HCT116 (cell line): ENCODE measurements around the gene ACER3. TPM values are rescaled to one million over a fixed set of nuclear protein-coding genes. Genes with fewer than 3 reads are reported as not detected.
"Not testable (repeated sequence)": the region's sequence is repeated elsewhere in the genome, so short reads cannot be mapped to it uniquely, and the experiment has no call there.

Source experiments
- ATAC-seq: fragments of 200-7000 bp; cut with Tn5 transposase; 2 replicates; pipeline ENCODE4 v1.9.1; 2020; ENCODE audit warnings: mild to moderate bottlenecking, moderate library complexity
- BruUV-seq: library from RNA; stranded (reverse); fragments of 400-500 nt; replicated peaks from 2 replicates; lab custom pipeline; 2021; lab: Mats Ljungman, UMichigan
- CTCF ChIA-PET: fragments of 300-600 bp; sonication (Branson Sonifier 250); formaldehyde crosslinking; loops from one replicate; lab custom pipeline; 2021; ENCODE audit warnings: antibody characterized with exemption; lab: Charles Lee
- POLR2A ChIA-PET: fragments of 300-600, 350-600 bp; sonication (Branson Sonifier 250); formaldehyde crosslinking; loops from one replicate; lab custom pipeline; 2021; ENCODE audit warnings: antibody characterized with exemption; lab: Charles Lee
- RAD21 ChIA-PET, 2 experiments: fragments of 300-600 bp; sonication (Branson Sonifier 250); formaldehyde crosslinking; loops; one replicate each; lab custom pipeline; 2023; ENCODE audit warnings: low total read pairs in 2 of 2; ENCODE audit not compliant: uncharacterized antibody in 2 of 2, unreplicated experiment in 2 of 2, low non-redundant PET in 1 of 2; lab: Charles Lee
- DNase-seq: peaks from one replicate; pipeline ENCODE4 v3.0.0-alpha.2; 2010; ENCODE audit warnings: low read depth, low spot score
- H2AFZ ChIP-seq: fragments of 200-600 bp; shearing (Covaris generic), sonication (generic); 2 replicates; pipeline ENCODE4 v1.6.1; 2017; ENCODE audit warnings: low read depth, mixed run types, mixed read lengths, antibody characterized with exemption, low read length; ENCODE audit not compliant: poor library complexity, severe bottlenecking
- H3K27ac ChIP-seq: 2 replicates; pipeline ENCODE4 v1.5.1; 2012; ENCODE audit warnings: low read depth, low read length
- H3K27me3 ChIP-seq: fragments of 200-600 bp; sonication (generic); 2 replicates; pipeline ENCODE4 v1.6.1; 2016; ENCODE audit warnings: mixed run types, low read length, mixed read lengths; ENCODE audit not compliant: insufficient read depth
- H3K36me3 ChIP-seq, 2 experiments: fragments of 200-500 bp in 1 of 2; fragments of 200-600 bp in 1 of 2; sonication (Bioruptor generic) in 1 of 2; sonication (generic) in 1 of 2; 2 replicates each; pipeline versions ENCODE4 v1.5.1 to v1.6.1; 2014 to 2016; ENCODE audit warnings: low read length in 2 of 2, inconsistent platforms in 1 of 2, mixed read lengths in 1 of 2, mixed run types in 1 of 2; ENCODE audit not compliant: insufficient read depth in 2 of 2, control insufficient read depth in 1 of 2
- H3K4me1 ChIP-seq, 2 experiments: fragments of 200-600 bp in 1 of 2; sonication (generic) in 1 of 2; 2 replicates each; pipeline versions ENCODE4 v1.5.1 to v1.6.1; 2012 to 2017; ENCODE audit warnings: low read length in 2 of 2, inconsistent platforms in 1 of 2, mild to moderate bottlenecking in 1 of 2, mixed read lengths in 1 of 2, mixed run types in 1 of 2, moderate library complexity in 1 of 2; ENCODE audit not compliant: insufficient read depth in 2 of 2, control insufficient read depth in 1 of 2
- H3K4me2 ChIP-seq: fragments of 200-600 bp; sonication (generic); 2 replicates; pipeline ENCODE4 v1.6.1; 2017; ENCODE audit warnings: mixed run types, low read length, mixed read lengths
- H3K4me3 ChIP-seq, 2 experiments: fragments of 200-600 bp in 1 of 2; sonication (generic) in 1 of 2; replicated peaks in 1 of 2; 2 replicates each; pipeline ENCODE4 v1.5.1; 2011 to 2016; ENCODE audit warnings: low read length in 2 of 2, control low read depth in 1 of 2, low read depth in 1 of 2, mild to moderate bottlenecking in 1 of 2, mixed read lengths in 1 of 2, mixed run types in 1 of 2
- H3K79me2 ChIP-seq: fragments of 200-600 bp; sonication (generic); 2 replicates; pipeline ENCODE4 v1.6.1; 2017; ENCODE audit warnings: mild to moderate bottlenecking, mixed run types, low read length, moderate library complexity, mixed read lengths; ENCODE audit not compliant: insufficient read depth
- H3K9ac ChIP-seq: fragments of 200-600 bp; sonication (generic); 2 replicates; pipeline ENCODE4 v1.6.1; 2016; ENCODE audit warnings: low read length, mixed read lengths
- H3K9me2 ChIP-seq: fragments of 200-600 bp; sonication (generic), shearing (Covaris generic); 2 replicates; pipeline ENCODE4 v1.6.1; 2017; ENCODE audit warnings: mixed run types, mild to moderate bottlenecking, moderate library complexity; ENCODE audit not compliant: insufficient read depth
- H3K9me3 ChIP-seq, 2 experiments: fragments of 200-500 bp in 1 of 2; fragments of 200-600 bp in 1 of 2; sonication (Bioruptor generic) in 1 of 2; sonication (generic) in 1 of 2; 2 replicates each; pipeline ENCODE4 v1.6.1; 2014 to 2017; ENCODE audit warnings: low read length in 2 of 2, mixed read lengths in 2 of 2, inconsistent platforms in 1 of 2, low read depth in 1 of 2, mild to moderate bottlenecking in 1 of 2, mixed run types in 1 of 2, moderate library complexity in 1 of 2; ENCODE audit not compliant: control insufficient read depth in 1 of 2, insufficient read depth in 1 of 2
- H4K20me1 ChIP-seq: fragments of 200-600 bp; sonication (generic), shearing (Covaris generic); 2 replicates; pipeline ENCODE4 v1.6.1; 2017; ENCODE audit warnings: mixed run types, mild to moderate bottlenecking, moderate library complexity; ENCODE audit not compliant: insufficient read depth
- CBX3 ChIP-seq: IDR thresholded peaks from 2 replicates; pipeline ENCODE4 v1.6.1; 2012; ENCODE audit warnings: low read depth
- CEBPB ChIP-seq: IDR thresholded peaks from 2 replicates; pipeline ENCODE4 v1.6.1; 2012; ENCODE audit warnings: low read depth
- EGR1 ChIP-seq: IDR thresholded peaks from 2 replicates; pipeline ENCODE4 v1.6.1; 2012; ENCODE audit warnings: low read depth
- EZH2 ChIP-seq: fragments of 200-600 bp; sonication (generic); IDR thresholded peaks from 2 replicates; pipeline ENCODE4 v1.6.1; 2017; ENCODE audit warnings: antibody characterized with exemption, mixed run types
- EZH2phosphoT487 ChIP-seq: fragments of 200-600 bp; IDR thresholded peaks from 2 replicates; pipeline ENCODE4 v1.6.1; 2018; ENCODE audit warnings: antibody characterized with exemption, borderline replicate concordance
- FOSL1 ChIP-seq: IDR thresholded peaks from 2 replicates; pipeline ENCODE4 v1.6.1; 2012; ENCODE audit warnings: low read depth
- JUND ChIP-seq: IDR thresholded peaks from 2 replicates; pipeline ENCODE4 v1.6.1; 2012
- POLR2AphosphoS5 ChIP-seq: IDR thresholded peaks from 2 replicates; pipeline ENCODE4 v1.6.1; 2011; ENCODE audit warnings: mild to moderate bottlenecking, low read depth, low read length, moderate library complexity
- RAD21 ChIP-seq: IDR thresholded peaks from 2 replicates; pipeline ENCODE4 v1.6.1; 2012; ENCODE audit warnings: low read depth, mild to moderate bottlenecking
- SIN3A ChIP-seq: IDR thresholded peaks from 2 replicates; pipeline ENCODE4 v1.6.1; 2012; ENCODE audit warnings: low read depth
- SP1 ChIP-seq: IDR thresholded peaks from 2 replicates; pipeline ENCODE4 v1.6.1; 2012; ENCODE audit warnings: low read depth
- SRF ChIP-seq: IDR thresholded peaks from 2 replicates; pipeline ENCODE4 v1.6.1; 2012; ENCODE audit warnings: low read depth
- YY1 ChIP-seq: IDR thresholded peaks from 2 replicates; pipeline ENCODE4 v1.6.1; 2011; ENCODE audit warnings: low read length, low read depth, moderate library complexity, mild to moderate bottlenecking; ENCODE audit not compliant: insufficient replicate concordance; ENCODE audit errors: extremely low read depth
- ZBTB33 ChIP-seq: IDR thresholded peaks from 2 replicates; pipeline ENCODE4 v1.6.1; 2011; ENCODE audit warnings: mild to moderate bottlenecking, low read length, moderate library complexity; ENCODE audit not compliant: insufficient replicate concordance; ENCODE audit errors: extremely low read depth
- ZNF274 ChIP-seq: fragments of 200-500 bp; sonication (Bioruptor generic); IDR thresholded peaks from 2 replicates; pipeline ENCODE4 v1.6.1; 2014; ENCODE audit warnings: mild to moderate bottlenecking, low read depth, low read length, inconsistent platforms
- intact Hi-C: fragments of 100-400 bp; cut with micrococcal nuclease; formaldehyde crosslinking; loops from 2 replicates; pipeline ENCODE4 v1.10.0; 2022
- total RNA-seq: library from RNA; stranded (reverse); gene quantifications from one replicate; pipeline ENCODE4 v1.2.1, GENCODE V29; 2021; ENCODE audit not compliant: unreplicated experiment

The ACER3 gene
- total RNA-seq, 1 experiment from 2014 or later: 19.1 TPM

- no TSS peak for BruUV-seq
- DNase-seq (no peak), ATAC-seq (no peak)
- ChIA-PET POLR2A (no interaction called here), CTCF (interaction anchor here (1.5 kb wide), 1 partner anchor 65 kb away, joined by 5 read pairs; no protein-coding TSS in a partner anchor)
- Histone ChIP-seq H2AFZ (no peak overlapping the region), H3K27me3 (no peaks in the 10 kb centered on the region), H3K36me3 (no peaks in the 10 kb centered on the region), H3K9ac (no peak overlapping the region), H3K4me1 (no peaks in the 10 kb centered on the region), H4K20me1 (no peaks in the 10 kb centered on the region), H3K9me3 (no peaks in the 10 kb centered on the region), H3K4me3 (no peak overlapping the region), H3K4me2 (no peak overlapping the region)
- intact Hi-C loops: no loop called here
- TF ChIP-seq EZH2: no peak
- no peak for TF ChIP-seq ZNF274
- no peak for TF ChIP-seq RAD21
- TF ChIP-seq FOSL1: no peak
- TF ChIP-seq CBX3: no peak
- no peak for TF ChIP-seq SP1
- TF ChIP-seq EZH2phosphoT487: no peak
- TF ChIP-seq YY1: no peak
- TF ChIP-seq SIN3A: no peak
- TF ChIP-seq POLR2AphosphoS5: no peak
- TF ChIP-seq CEBPB: no peak
- TF ChIP-seq JUND: no peak
- TF ChIP-seq SRF: no peak
- TF ChIP-seq ZBTB33: no peak
- no peak for TF ChIP-seq EGR1
- TF ChIP-seq, all 23 proteins: peak for 0
- RAD21 ChIA-PET: no interaction called here
- no peaks in the 10 kb centered on the region for H3K79me2 ChIP-seq
- H3K27ac ChIP-seq: no peak overlapping the region
- H3K9me2 ChIP-seq: no peaks in the 10 kb centered on the region
These were observed 6.0 kb upstream of the ACER3 start for GRCh38 chr11:76854709-76855108.

- H3K4me1 ChIP-seq, H3K9me2 ChIP-seq, H3K27me3 ChIP-seq, intact Hi-C loops, H3K79me2 ChIP-seq, H3K27ac ChIP-seq, H3K36me3 ChIP-seq, ATAC-seq, H3K4me3 ChIP-seq, H3K9me3 ChIP-seq, H3K4me2 ChIP-seq, POLR2A ChIA-PET, DNase-seq, H3K9ac ChIP-seq, H2AFZ ChIP-seq, RAD21 ChIA-PET, BruUV-seq, H4K20me1 ChIP-seq: not testable (repeated sequence)
- CTCF ChIA-PET: interaction anchor here (1.5 kb wide), 1 partner anchor 64 kb away, joined by 5 read pairs; no protein-coding TSS in a partner anchor
These were observed 5.0 kb upstream of the ACER3 start for GRCh38 chr11:76855670-76856069.
